IPS DF 6.9 (cell line): ENCODE measurements around the gene ZNF32.
"Not testable (repeated sequence)": the region's sequence is repeated elsewhere in the genome, so short reads cannot be mapped to it uniquely, and the experiment has no call there.

Experiments used
- DNase-seq: peaks from one replicate; pipeline ENCODE4 v3.0.0-alpha.2; 2013; ENCODE audit warnings: low read depth, low spot score
- H3K27ac ChIP-seq: one replicate; pipeline ENCODE4 v1.5.1; 2013; ENCODE audit warnings: low read length, control low read depth
- H3K27me3 ChIP-seq: 2 replicates; pipeline ENCODE4 v1.6.1; 2013; ENCODE audit warnings: mild to moderate bottlenecking, low read length; ENCODE audit not compliant: control insufficient read depth, insufficient read depth
- H3K36me3 ChIP-seq: 2 replicates; pipeline ENCODE4 v1.6.1; 2013; ENCODE audit warnings: low read length; ENCODE audit not compliant: control insufficient read depth, insufficient read depth
- H3K4me1 ChIP-seq: 2 replicates; pipeline ENCODE4 v1.6.1; 2013; ENCODE audit warnings: low read length; ENCODE audit not compliant: control insufficient read depth, insufficient read depth
- H3K4me3 ChIP-seq: 2 replicates; pipeline ENCODE4 v1.5.1; 2013; ENCODE audit warnings: mild to moderate bottlenecking, low read length
- H3K9me3 ChIP-seq: 2 replicates; pipeline ENCODE4 v1.6.1; 2013; ENCODE audit warnings: low read length, inconsistent platforms; ENCODE audit not compliant: control insufficient read depth, insufficient read depth
- WGBS: extraction: QIAGEN DNeasy Blood & Tissue Kit; methylation state at CpG from one replicate; pipeline ENCODE4 v1.1.7; 2013; ENCODE audit warnings: mixed read lengths, missing lambda C conversion rate; ENCODE audit not compliant: insufficient read length, insufficient coverage; 5-methylcytosine and 5-hydroxymethylcytosine counted together

The ZNF32 gene

GRCh38 chr10:43645866-43646265, 2.8 kb downstream of the ZNF32 start:
- no peak for DNase-seq
- no peak overlapping the region for H3K27ac ChIP-seq
- no peaks in the 10 kb centered on the region for H3K4me1 ChIP-seq
- peaks cover 6% of the 10 kb centered on the region for H3K9me3 ChIP-seq
- H3K4me3 ChIP-seq = no peak overlapping the region
- H3K27me3 ChIP-seq = peaks cover 2% of the 10 kb centered on the region; the same call in 1 of the 2 replicates
- no CpG with 5 or more reads among the region's 4 CpGs for WGBS
- peaks cover 12% of the 10 kb centered on the region; the same call in 1 of the 2 replicates for H3K36me3 ChIP-seq

GRCh38 chr10:43644252-43644651, 4.4 kb downstream of the ZNF32 start:
- no peak overlapping the region for H3K4me3 ChIP-seq
- WGBS = no CpG with 5 or more reads among the region's 8 CpGs
- H3K27ac ChIP-seq = no peak overlapping the region
- peaks cover 6% of the 10 kb centered on the region for H3K9me3 ChIP-seq
- no peak for DNase-seq
- peaks cover 12% of the 10 kb centered on the region; the same call in 1 of the 2 replicates for H3K36me3 ChIP-seq
- H3K4me1 ChIP-seq = no peaks in the 10 kb centered on the region
- H3K27me3 ChIP-seq = peaks cover 2% of the 10 kb centered on the region; the same call in 1 of the 2 replicates

- H3K9me3 ChIP-seq = peaks cover 6% of the 10 kb centered on the region
- DNase-seq = no peak
Measured at GRCh38 chr10:43640603-43641002, 8.1 kb downstream of the ZNF32 start.

GRCh38 chr10:43635816-43636215, 12.9 kb downstream of the ZNF32 start:
- not testable (repeated sequence) for DNase-seq, H3K27ac ChIP-seq, H3K9me3 ChIP-seq, H3K4me3 ChIP-seq, H3K36me3 ChIP-seq, H3K4me1 ChIP-seq, H3K27me3 ChIP-seq
- WGBS = no CpG with 5 or more reads among the region's 1 CpG

More at GRCh38 chr10:43640603-43641002, 8.1 kb downstream of the ZNF32 start:
- no peaks in the 10 kb centered on the region for H3K27me3 ChIP-seq
- peaks cover 12% of the 10 kb centered on the region; the same call in 1 of the 2 replicates for H3K36me3 ChIP-seq
- no peak overlapping the region for H3K4me3 ChIP-seq
- no peaks in the 10 kb centered on the region for H3K4me1 ChIP-seq
- H3K27ac ChIP-seq = no peak overlapping the region

GRCh38 chr10:43628956-43629355, 19.7 kb downstream of the ZNF32 start:
- Histone ChIP-seq H3K36me3 (no peaks in the 10 kb centered on the region), H3K9me3 (no peaks in the 10 kb centered on the region), H3K4me3 (no peak overlapping the region), H3K4me1 (no peaks in the 10 kb centered on the region), H3K27ac (no peak overlapping the region), H3K27me3 (no peaks in the 10 kb centered on the region)
- WGBS = no CpG with 5 or more reads among the region's 4 CpGs
- no peak for DNase-seq

GRCh38 chr10:43627942-43628341, 20.7 kb downstream of the ZNF32 start:
- no CpG with 5 or more reads among the region's 1 CpG for WGBS
- no peak for DNase-seq
- H3K4me3 ChIP-seq = no peak overlapping the region
- H3K27ac ChIP-seq = no peak overlapping the region
- H3K36me3 ChIP-seq = no peaks in the 10 kb centered on the region
- no peaks in the 10 kb centered on the region for H3K9me3 ChIP-seq
- no peaks in the 10 kb centered on the region for H3K27me3 ChIP-seq
- no peaks in the 10 kb centered on the region for H3K4me1 ChIP-seq

- Histone ChIP-seq H3K4me3 (no peak overlapping the region), H3K9me3 (no peaks in the 10 kb centered on the region), H3K27ac (no peak overlapping the region), H3K36me3 (no peaks in the 10 kb centered on the region), H3K4me1 (no peaks in the 10 kb centered on the region), H3K27me3 (no peaks in the 10 kb centered on the region)
- DNase-seq = no peak
- no CpG with 5 or more reads among the region's 3 CpGs for WGBS
Measured at GRCh38 chr10:43623351-43623750, 25.3 kb downstream of the ZNF32 start.

- Histone ChIP-seq H3K9me3 (no peaks in the 10 kb centered on the region), H3K27ac (no peak overlapping the region)
- WGBS = no CpG with 5 or more reads among the region's 2 CpGs
Measured at GRCh38 chr10:43622038-43622437, 26.6 kb downstream of the ZNF32 start.

GRCh38 chr10:43619368-43619767, 29.3 kb downstream of the ZNF32 start:
- Histone ChIP-seq H3K27me3 (no peaks in the 10 kb centered on the region), H3K9me3 (peaks cover 4% of the 10 kb centered on the region), H3K4me1 (no peaks in the 10 kb centered on the region), H3K4me3 (no peak overlapping the region), H3K27ac (no peak overlapping the region), H3K36me3 (peaks cover 9% of the 10 kb centered on the region; the same call in 1 of the 2 replicates)
- no peak for DNase-seq
- WGBS = no CpG with 5 or more reads among the region's 2 CpGs

More at GRCh38 chr10:43622038-43622437, 26.6 kb downstream of the ZNF32 start:
- H3K27me3 ChIP-seq = no peaks in the 10 kb centered on the region
- no peak overlapping the region for H3K4me3 ChIP-seq
- no peak for DNase-seq
- H3K4me1 ChIP-seq = no peaks in the 10 kb centered on the region
- no peaks in the 10 kb centered on the region for H3K36me3 ChIP-seq

- Histone ChIP-seq H3K36me3 (peaks cover 9% of the 10 kb centered on the region; the same call in 1 of the 2 replicates), H3K27ac (no peak overlapping the region), H3K9me3 (peaks cover 6% of the 10 kb centered on the region), H3K27me3 (no peaks in the 10 kb centered on the region), H3K4me1 (no peaks in the 10 kb centered on the region), H3K4me3 (no peak overlapping the region)
- no peak for DNase-seq
- WGBS = no CpG with 5 or more reads among the region's 6 CpGs
Measured at GRCh38 chr10:43616697-43617370, 31.8 kb downstream of the ZNF32 start.

GRCh38 chr10:43610636-43611035, 38.0 kb downstream of the ZNF32 start:
- Histone ChIP-seq H3K4me3 (no peak overlapping the region), H3K4me1 (no peaks in the 10 kb centered on the region; the same call in 1 of the 2 replicates), H3K27me3 (no peaks in the 10 kb centered on the region), H3K36me3 (no peaks in the 10 kb centered on the region), H3K27ac (no peak overlapping the region), H3K9me3 (peaks cover 2% of the 10 kb centered on the region; the same call in 1 of the 2 replicates)
- no peak for DNase-seq
